ENCODE measurements around the gene DCST1. TPM values are rescaled to one million over a fixed set of nuclear protein-coding genes. Genes with fewer than 3 reads are reported as not detected.

DCST1 gene
- total and polyA plus RNA-seq, 2 of the 13 experiments (the other 11 are each of a cell fraction or from before 2014, with no cell fraction given), result 0.04 TPM; not detected in 1

- TF ChIP-seq ZNF407 (CRISPR knock-in tag; IDR thresholded peaks at IDR 0.05; ENCODE audit: not compliant biosample characterization) (no peak), CHD2 (IDR thresholded peaks at IDR 0.05; ENCODE audit: low read depth, low read length) (no peak), NFE2L1 (CRISPR knock-in tag; IDR thresholded peaks at IDR 0.05; ENCODE audit: borderline replicate concordance) (no peak), FOXO4 (CRISPR knock-in tag; conservative IDR thresholded peaks at IDR 0.05) (no peak), ZNF629 (CRISPR knock-in tag; conservative IDR thresholded peaks at IDR 0.05) (no peak), SP1 (IDR thresholded peaks at IDR 0.05) (no peak), SP1 (CRISPR knock-in tag; IDR thresholded peaks at IDR 0.05) (no peak), ZNF292 (CRISPR knock-in tag; IDR thresholded peaks at IDR 0.05; ENCODE audit: borderline replicate concordance, low read depth) (0 out of 2 replicates have a peak, but pooled peaks have one; percentile 55), ZNF318 (CRISPR knock-in tag; IDR thresholded peaks at IDR 0.05) (no peak), BRCA1 (CRISPR knock-in tag; IDR thresholded peaks at IDR 0.05) (0 out of 2 replicates have a peak, but pooled peaks have one; percentile 35)
Measured at GRCh38 chr1:155093911-155094621, 60.4 kb downstream of the DCST1 start (continued).
